CD14-positive monocyte (primary cell): Measurements from ENCODE around the gene CORO1C. TPM values are rescaled to one million over a fixed set of nuclear protein-coding genes. Genes with fewer than 3 reads are reported as not detected.
A peak's percentile ranks its signal among the peaks of the same experiment; 100 is the strongest.

Source experiments
- DNase-seq, 3 donors: peaks; one replicate each; pipeline ENCODE4 v3.0.0-alpha.2; 2011 to 2022
- H2AFZ ChIP-seq: 2 replicates; pipeline ENCODE4 v1.6.0; 2012; ENCODE audit warnings: mild to moderate bottlenecking, low read depth, low read length, inconsistent platforms; ENCODE audit not compliant: insufficient read depth, poor library complexity, severe bottlenecking
- H3K27ac ChIP-seq, 2 donors: 1 replicate in 1 of 2; 2 replicates in 1 of 2; pipeline ENCODE4 v1.5.1; 2012 to 2013; ENCODE audit warnings: low read length in 2 of 2, control low read depth in 1 of 2, inconsistent platforms in 1 of 2, low read depth in 1 of 2, mild to moderate bottlenecking in 1 of 2
- H3K27me3 ChIP-seq, 2 donors: one replicate each; pipeline versions ENCODE4 v1.6.0 to v1.6.1; 2011 to 2013; ENCODE audit warnings: low read length in 2 of 2; ENCODE audit not compliant: control insufficient read depth in 2 of 2, insufficient read depth in 2 of 2
- H3K36me3 ChIP-seq, 2 donors: replicated peaks in 1 of 2; 1 replicate in 1 of 2; 2 replicates in 1 of 2; pipeline versions ENCODE4 v1.5.1 to v1.6.1; 2012 to 2013; ENCODE audit warnings: low read length in 2 of 2, control low read depth in 1 of 2, inconsistent platforms in 1 of 2, mild to moderate bottlenecking in 1 of 2; ENCODE audit not compliant: insufficient read depth in 2 of 2, control insufficient read depth in 1 of 2
- H3K4me1 ChIP-seq, 2 donors: 1 replicate in 1 of 2; 2 replicates in 1 of 2; pipeline versions ENCODE4 v1.5.1 to v1.6.1; 2012 to 2013; ENCODE audit warnings: low read length in 2 of 2, control low read depth in 1 of 2, inconsistent platforms in 1 of 2, mild to moderate bottlenecking in 1 of 2, moderate library complexity in 1 of 2; ENCODE audit not compliant: insufficient read depth in 2 of 2, control insufficient read depth in 1 of 2
- H3K4me2 ChIP-seq: replicated peaks from 2 replicates; pipeline ENCODE3; 2012; ENCODE audit warnings: low read length, moderate library complexity, mild to moderate bottlenecking; ENCODE audit not compliant: poor library complexity, severe bottlenecking; ENCODE audit errors: extremely low read depth
- H3K4me3 ChIP-seq, 3 experiments: fragments of 200-600 bp in 1 of 3; sonication (generic) in 1 of 3; replicated peaks in 1 of 3; 1 replicate in 2 of 3; 2 replicates in 1 of 3; pipeline ENCODE4 v1.5.1; 2011 to 2013; ENCODE audit warnings: low read length in 3 of 3, mild to moderate bottlenecking in 3 of 3, control low read depth in 2 of 3, low read depth in 2 of 3, inconsistent platforms in 1 of 3, moderate library complexity in 1 of 3
- H3K79me2 ChIP-seq: 2 replicates; pipeline ENCODE4 v1.6.0; 2012; ENCODE audit warnings: mild to moderate bottlenecking, control low read depth, inconsistent platforms, low read length, moderate library complexity; ENCODE audit not compliant: insufficient read depth
- H3K9ac ChIP-seq: 2 replicates; pipeline ENCODE4 v1.6.0; 2017; ENCODE audit warnings: low read length, mild to moderate bottlenecking; ENCODE audit not compliant: insufficient read depth, poor library complexity, severe bottlenecking
- H3K9me3 ChIP-seq, 2 donors: replicated peaks in 1 of 2; 1 replicate in 1 of 2; 2 replicates in 1 of 2; pipeline versions ENCODE4 v1.5.1 to v1.6.1; 2012 to 2013; ENCODE audit warnings: low read length in 2 of 2, control low read depth in 1 of 2; ENCODE audit not compliant: control insufficient read depth in 1 of 2, insufficient read depth in 1 of 2
- H4K20me1 ChIP-seq: 2 replicates; pipeline ENCODE4 v1.6.0; 2012; ENCODE audit warnings: mild to moderate bottlenecking, low read length, control low read depth, moderate library complexity; ENCODE audit not compliant: insufficient read depth
- H3K27ac Mint-ChIP-seq, 7 donors: one replicate each; pipeline ENCODE4 v1.8.0; 2020; ENCODE audit warnings: mild to moderate bottlenecking in 7 of 7, mixed read lengths in 7 of 7, moderate library complexity in 6 of 7, inconsistent platforms in 2 of 7
- H3K27me3 Mint-ChIP-seq, 3 donors: one replicate each; pipeline ENCODE4 v1.8.0; 2021 to 2022; ENCODE audit warnings: low read depth in 3 of 3, mild to moderate bottlenecking in 3 of 3, mixed read lengths in 3 of 3, moderate library complexity in 3 of 3, inconsistent platforms in 1 of 3
- H3K36me3 Mint-ChIP-seq, 2 donors: one replicate each; pipeline ENCODE4 v1.8.0; 2020; ENCODE audit warnings: mixed read lengths in 2 of 2, inconsistent platforms in 1 of 2, mild to moderate bottlenecking in 1 of 2
- H3K4me1 Mint-ChIP-seq: one replicate; pipeline ENCODE4 v1.8.0; 2020; ENCODE audit warnings: mild to moderate bottlenecking, mixed read lengths
- H3K4me3 Mint-ChIP-seq, 2 donors: one replicate each; pipeline ENCODE4 v1.8.0; 2020; ENCODE audit warnings: mild to moderate bottlenecking in 2 of 2, mixed read lengths in 2 of 2, moderate library complexity in 1 of 2
- H3K9me3 Mint-ChIP-seq, 7 donors: one replicate each; pipeline ENCODE4 v1.8.0; 2020 to 2022; ENCODE audit warnings: mixed read lengths in 7 of 7, mild to moderate bottlenecking in 6 of 7, moderate library complexity in 6 of 7, inconsistent platforms in 2 of 7
- WGBS: methylation state at CpG from one replicate; pipeline ENCODE4 v1.1.5; 2013; ENCODE audit warnings: missing lambda C conversion rate; ENCODE audit not compliant: insufficient coverage; 5-methylcytosine and 5-hydroxymethylcytosine counted together
- intact Hi-C, 2 donors: fragments of 100-400 bp; cut with micrococcal nuclease; formaldehyde crosslinking; loops; one replicate each; pipeline versions ENCODE4 v1.15.0 to v1.15.1; 2023
- polyA plus RNA-seq, 3 donors: library from polyadenylated mRNA; depleted of rRNA in 1 of 3; unstranded in 2 of 3; stranded (reverse) in 1 of 3; fragments of 300-500 nt in 2 of 3; fragments of >200 nt in 1 of 3; fragmentation: Illumina TruSeq in 2 of 3; gene quantifications; 1 replicate in 2 of 3; 2 replicates in 1 of 3; pipeline ENCODE4 v1.2.3, GENCODE V29; 2012 to 2021
- TF ChIP-seq, protein P1 (sequence below): fragments of 200-600 bp; IDR thresholded peaks from one replicate; pipeline ENCODE4 v1.8.0; 2022; ENCODE audit warnings: antibody characterized with exemption, mild to moderate bottlenecking

The CORO1C gene
- polyA plus RNA-seq, 3 donors: 77.5 to 285 (median 229) TPM

DNA sequence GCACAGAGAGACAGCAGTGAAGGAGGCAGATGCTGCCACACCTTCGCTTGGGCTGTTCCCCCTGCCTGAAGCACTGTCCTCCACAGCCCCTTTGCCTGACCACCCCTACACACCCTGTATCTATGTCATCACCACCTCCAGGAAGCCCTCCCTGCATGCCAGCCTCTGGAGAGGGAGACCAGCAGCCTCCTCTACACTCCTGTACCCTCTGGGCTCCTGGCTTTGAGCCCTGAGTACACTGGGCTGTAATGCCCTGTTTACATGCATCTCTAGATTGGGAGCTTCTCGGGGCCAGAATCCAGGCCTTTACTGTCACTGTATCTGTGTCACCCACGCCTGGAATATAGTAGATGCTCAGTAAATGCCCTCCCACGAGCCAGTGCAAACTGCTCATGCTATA is 127.6 kb downstream of the CORO1C start:
- H3K9me3 ChIP-seq: no peaks in the 10 kb centered on the region
- no peak for DNase-seq
- Mint-ChIP-seq H3K4me3 (no peak overlapping the region), H3K27me3 (peaks cover 4 to 7% (median 6%) of the 10 kb centered on the region in 3 donors), H3K27ac (peak overlapping the region in 1 of 7 donors; percentile 61), H3K36me3 (no peaks in the 10 kb centered on the region), H3K9me3 (peaks cover 0 to 3% (median 0%) of the 10 kb centered on the region in 7 donors), H3K4me1 (no peaks in the 10 kb centered on the region)
- H3K27me3 ChIP-seq: no peaks in the 10 kb centered on the region
- H3K36me3 ChIP-seq: no peaks in the 10 kb centered on the region
- no peaks in the 10 kb centered on the region for H4K20me1 ChIP-seq
- H3K9ac ChIP-seq: no peak overlapping the region
- 100% methylated on average over 1 of the region's 4 CpGs for WGBS
- no peak overlapping the region for H3K4me2 ChIP-seq
- no peaks in the 10 kb centered on the region for H3K4me1 ChIP-seq
- TF ChIP-seq, protein P1, sequence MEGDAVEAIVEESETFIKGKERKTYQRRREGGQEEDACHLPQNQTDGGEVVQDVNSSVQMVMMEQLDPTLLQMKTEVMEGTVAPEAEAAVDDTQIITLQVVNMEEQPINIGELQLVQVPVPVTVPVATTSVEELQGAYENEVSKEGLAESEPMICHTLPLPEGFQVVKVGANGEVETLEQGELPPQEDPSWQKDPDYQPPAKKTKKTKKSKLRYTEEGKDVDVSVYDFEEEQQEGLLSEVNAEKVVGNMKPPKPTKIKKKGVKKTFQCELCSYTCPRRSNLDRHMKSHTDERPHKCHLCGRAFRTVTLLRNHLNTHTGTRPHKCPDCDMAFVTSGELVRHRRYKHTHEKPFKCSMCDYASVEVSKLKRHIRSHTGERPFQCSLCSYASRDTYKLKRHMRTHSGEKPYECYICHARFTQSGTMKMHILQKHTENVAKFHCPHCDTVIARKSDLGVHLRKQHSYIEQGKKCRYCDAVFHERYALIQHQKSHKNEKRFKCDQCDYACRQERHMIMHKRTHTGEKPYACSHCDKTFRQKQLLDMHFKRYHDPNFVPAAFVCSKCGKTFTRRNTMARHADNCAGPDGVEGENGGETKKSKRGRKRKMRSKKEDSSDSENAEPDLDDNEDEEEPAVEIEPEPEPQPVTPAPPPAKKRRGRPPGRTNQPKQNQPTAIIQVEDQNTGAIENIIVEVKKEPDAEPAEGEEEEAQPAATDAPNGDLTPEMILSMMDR: no peak
- intact Hi-C loops: no loop called here
- no peak overlapping the region for H2AFZ ChIP-seq
- H3K79me2 ChIP-seq: no peaks in the 10 kb centered on the region
- no peak overlapping the region for H3K27ac ChIP-seq
- no peak overlapping the region for H3K4me3 ChIP-seq

DNA sequence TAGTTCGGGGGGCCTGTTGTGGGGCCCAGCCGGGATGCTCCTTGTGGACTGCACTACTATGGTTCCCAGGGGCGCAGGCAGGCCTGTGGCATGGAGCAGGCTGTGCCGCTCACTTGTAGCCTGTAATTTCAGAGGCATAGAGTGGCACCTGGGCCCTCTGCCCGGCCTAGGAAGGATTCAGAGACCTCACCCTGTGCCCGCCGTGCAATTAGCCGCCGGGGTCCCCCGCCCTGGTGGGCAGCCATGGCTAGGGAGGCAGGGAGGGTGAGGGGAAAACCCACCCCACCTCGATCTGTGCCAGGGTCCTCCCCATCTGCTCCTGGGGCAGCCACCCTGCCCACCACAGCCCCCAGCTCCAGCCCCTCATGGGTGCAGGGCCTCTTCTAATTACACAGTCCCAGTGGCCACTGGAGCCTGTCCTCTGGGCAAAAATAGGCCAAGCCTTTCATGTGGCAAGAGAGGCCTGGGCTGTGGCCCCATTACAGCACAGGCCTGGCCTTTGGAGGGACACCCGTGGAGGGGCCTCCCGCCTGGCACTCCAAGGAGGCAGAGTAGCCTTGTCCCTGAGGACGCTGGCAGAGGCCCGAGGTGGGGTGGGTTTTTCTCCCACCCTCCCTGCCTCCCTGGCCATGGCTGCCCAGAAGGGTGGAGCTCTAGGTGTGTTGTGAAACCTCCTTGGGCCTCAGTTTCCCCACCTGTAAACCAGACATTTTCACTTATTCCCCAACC is 128.2 kb downstream of the CORO1C start:
- Mint-ChIP-seq H3K27me3 (peaks cover 2 to 7% (median 6%) of the 10 kb centered on the region in 3 donors), H3K4me3 (no peak overlapping the region), H3K27ac (peak overlapping the region in 1 of 7 donors; percentile 61), H3K36me3 (no peaks in the 10 kb centered on the region), H3K9me3 (peaks cover 0 to 3% (median 0%) of the 10 kb centered on the region in 7 donors), H3K4me1 (no peaks in the 10 kb centered on the region)
- Histone ChIP-seq H2AFZ (no peak overlapping the region), H3K79me2 (no peaks in the 10 kb centered on the region), H4K20me1 (no peaks in the 10 kb centered on the region), H3K4me2 (no peak overlapping the region), H3K9me3 (no peaks in the 10 kb centered on the region), H3K27ac (no peak overlapping the region), H3K9ac (no peak overlapping the region), H3K27me3 (no peaks in the 10 kb centered on the region), H3K4me1 (no peaks in the 10 kb centered on the region), H3K4me3 (no peak overlapping the region), H3K36me3 (no peaks in the 10 kb centered on the region)
- 98% methylated on average over 5 of the region's 15 CpGs for WGBS
- intact Hi-C loops: no loop called here
- no peak for DNase-seq
- TF ChIP-seq, protein P1: no peak
